Stimulated activated CD4-positive, alpha-beta T cell treated with anti-CD3 and anti-CD28 coated beads, Interleukin-12 subunit alpha, Interleukin-12 subunit beta, amount 100 ng/mL, for 4 hours (primary cell): Measurements from ENCODE around the gene OLIG1.

Experiments used
- DNase-seq: peaks from one replicate; pipeline ENCODE4 v3.0.0-alpha.2; 2020

Gene OLIG1

GRCh38 chr21:33105088-33105487 lies 35.1 kb downstream of the OLIG1 start:
- DNase-seq: no peak

GRCh38 chr21:33108228-33108627 lies 38.3 kb downstream of the OLIG1 start:
- no peak for DNase-seq

GRCh38 chr21:33109574-33110339 lies 39.8 kb downstream of the OLIG1 start:
- peak; percentile 31 for DNase-seq

GRCh38 chr21:33110340-33110715 lies 40.4 kb downstream of the OLIG1 start:
- DNase-seq: no peak

- DNase-seq: no peak
These were observed 41.6 kb downstream of the OLIG1 start for GRCh38 chr21:33111577-33111976.

- no peak for DNase-seq
These were observed 42.2 kb downstream of the OLIG1 start for GRCh38 chr21:33112151-33112550.

- DNase-seq: no peak
These were observed 42.7 kb downstream of the OLIG1 start for GRCh38 chr21:33112681-33113080.

- DNase-seq: no peak
These were observed 43.2 kb downstream of the OLIG1 start for GRCh38 chr21:33113131-33113530.

GRCh38 chr21:33114276-33114675 lies 44.3 kb downstream of the OLIG1 start:
- DNase-seq: no peak

- DNase-seq: no peak
These were observed 45.9 kb downstream of the OLIG1 start for GRCh38 chr21:33115631-33116510.

GRCh38 chr21:33116676-33117075 lies 46.7 kb downstream of the OLIG1 start:
- DNase-seq: no peak

GRCh38 chr21:33117101-33117888 lies 47.4 kb downstream of the OLIG1 start:
- no peak for DNase-seq
